Measurements from ENCODE around the gene PCSK2.

PCSK2 gene

GRCh38 chr20:17406051-17406590 lies 179.3 kb downstream of the PCSK2 start:
- no peak for DNase-seq

- DNase-seq, result no peak
These were observed 180.7 kb downstream of the PCSK2 start for GRCh38 chr20:17407550-17407949.

- no peak for DNase-seq
These were observed 190.4 kb downstream of the PCSK2 start for GRCh38 chr20:17417225-17417624.

DNA sequence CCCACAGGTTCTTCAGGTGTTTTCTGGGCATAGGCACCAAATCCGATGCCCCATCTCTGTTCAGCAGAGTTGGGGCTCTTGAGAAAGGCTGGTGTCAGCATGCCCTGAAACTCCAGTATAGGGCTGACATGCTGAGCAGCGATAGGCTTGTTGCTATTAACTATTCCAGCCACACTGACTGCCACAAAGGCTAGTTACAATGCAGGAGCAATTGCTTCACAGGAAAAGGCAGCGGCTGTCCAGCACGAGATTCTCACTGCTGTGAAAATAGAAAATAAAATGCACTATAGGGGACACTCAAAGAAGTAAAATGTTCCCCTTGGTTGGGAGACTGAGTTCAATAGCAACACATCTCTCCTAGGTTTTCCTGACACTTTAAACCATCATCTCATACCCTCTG lies 191.9 kb downstream of the PCSK2 start:
- no peak for DNase-seq

DNA sequence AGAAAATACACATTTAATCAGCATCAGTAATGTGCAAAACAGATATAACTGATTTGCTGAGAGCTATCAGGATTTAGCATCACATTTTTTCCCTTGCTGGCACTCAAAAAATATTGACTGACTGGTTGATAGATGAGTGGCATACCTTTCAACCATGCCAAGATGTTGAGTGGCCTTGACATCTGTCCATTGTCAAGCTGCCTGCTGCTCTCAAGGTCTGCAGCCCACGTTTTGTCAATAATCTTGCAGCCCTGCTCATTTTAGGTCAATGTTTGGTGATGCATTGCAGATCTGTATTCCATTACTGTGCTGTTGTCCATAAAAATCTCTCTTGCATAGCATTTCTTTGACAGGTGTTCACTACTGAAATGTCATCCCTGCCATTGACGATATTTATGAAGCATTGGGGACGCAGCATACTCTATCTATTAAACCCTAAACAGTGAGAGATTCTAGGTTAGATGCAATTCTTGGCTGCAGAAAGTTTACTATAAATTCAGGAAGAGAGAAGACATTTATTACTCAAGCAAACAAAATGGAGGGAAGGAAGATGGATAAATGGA lies 192.7 kb downstream of the PCSK2 start:
- DNase-seq, result no peak

DNA sequence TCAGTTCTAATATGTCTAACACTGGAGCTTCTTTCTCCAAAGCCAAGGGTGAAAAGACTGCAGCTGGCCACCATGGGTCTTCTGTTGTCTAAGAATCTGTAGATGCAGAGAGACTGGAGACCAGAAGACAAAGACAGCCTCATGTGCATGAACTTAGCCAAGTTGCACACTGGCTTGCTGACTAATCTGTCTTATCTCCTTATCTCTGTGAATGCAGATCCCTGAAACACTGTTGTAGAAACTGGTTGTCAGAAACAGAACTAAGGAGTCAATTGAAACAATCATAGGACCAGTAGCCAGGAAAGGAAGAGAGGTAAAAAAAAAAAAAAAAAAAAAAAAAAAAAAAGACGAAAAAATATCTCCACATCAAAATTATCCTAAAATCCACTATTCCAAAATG lies 194.7 kb downstream of the PCSK2 start:
- no peak for DNase-seq

DNA sequence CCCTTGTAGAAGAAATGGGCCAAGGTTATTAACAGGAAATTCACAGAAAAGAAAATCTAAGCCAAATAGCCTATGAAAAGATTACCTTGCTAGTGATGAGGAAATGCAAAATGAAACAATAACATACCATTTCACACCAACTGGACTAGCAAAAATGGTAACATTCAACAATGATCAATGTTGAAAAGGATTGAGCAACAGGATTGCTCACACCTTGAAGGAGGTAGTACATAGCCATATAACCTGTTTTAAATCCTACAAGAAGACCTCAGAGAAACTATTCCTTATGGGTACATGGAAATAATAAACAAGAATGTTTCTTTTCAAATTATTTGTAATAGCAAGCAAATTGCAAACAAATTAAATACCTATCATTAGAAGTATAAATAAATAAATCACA lies 196.9 kb downstream of the PCSK2 start:
- no peak for DNase-seq

GRCh38 chr20:17427638-17428037 lies 200.8 kb downstream of the PCSK2 start:
- no peak for DNase-seq

- no peak for DNase-seq
These were observed 203.5 kb downstream of the PCSK2 start for GRCh38 chr20:17430125-17430950.

DNA sequence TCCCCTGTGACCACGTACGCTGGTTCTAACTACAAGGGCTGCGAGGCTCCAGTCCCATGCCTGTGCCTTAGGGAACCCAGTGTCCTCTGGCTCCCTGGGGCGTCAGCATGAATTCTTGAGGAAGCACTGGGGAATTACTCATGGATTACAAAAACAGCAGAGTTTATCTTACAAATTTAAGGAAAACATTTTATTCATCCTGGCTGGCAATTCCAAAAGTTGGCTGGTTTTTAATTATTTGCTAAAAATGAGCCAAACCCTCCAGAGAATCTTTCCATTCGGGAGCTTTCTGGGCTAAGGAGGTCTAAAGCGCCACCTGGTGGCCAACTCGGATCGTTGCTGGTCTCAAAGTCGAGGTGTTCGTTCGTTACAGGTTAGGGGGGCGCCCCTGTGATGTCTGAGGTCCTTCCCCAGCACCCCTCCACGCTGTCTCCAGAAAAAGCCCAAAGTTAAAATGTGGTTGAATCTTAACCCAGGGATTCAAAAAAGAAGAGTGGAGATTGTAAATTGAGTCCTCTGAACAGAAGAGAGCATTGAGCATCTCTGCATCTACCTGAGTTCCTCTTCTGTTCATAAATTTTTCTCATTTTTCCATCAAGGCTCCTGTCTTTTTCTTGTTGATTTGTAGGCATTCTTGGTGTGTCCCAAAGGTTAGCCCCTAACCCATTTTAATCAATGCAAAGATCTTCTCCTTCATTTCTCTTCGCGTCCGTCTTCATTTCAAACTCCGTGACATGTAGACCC lies 205.0 kb downstream of the PCSK2 start:
- DNase-seq, result peak; percentile 78

- no peak for DNase-seq
These were observed 209.8 kb downstream of the PCSK2 start for GRCh38 chr20:17436664-17437063.

GRCh38 chr20:17437251-17437650 lies 210.4 kb downstream of the PCSK2 start:
- no peak for DNase-seq

- DNase-seq, result no peak
These were observed 211.7 kb downstream of the PCSK2 start for GRCh38 chr20:17438436-17439039.

GRCh38 chr20:17439616-17440296 lies 212.9 kb downstream of the PCSK2 start:
- DNase-seq, result no peak

DNA sequence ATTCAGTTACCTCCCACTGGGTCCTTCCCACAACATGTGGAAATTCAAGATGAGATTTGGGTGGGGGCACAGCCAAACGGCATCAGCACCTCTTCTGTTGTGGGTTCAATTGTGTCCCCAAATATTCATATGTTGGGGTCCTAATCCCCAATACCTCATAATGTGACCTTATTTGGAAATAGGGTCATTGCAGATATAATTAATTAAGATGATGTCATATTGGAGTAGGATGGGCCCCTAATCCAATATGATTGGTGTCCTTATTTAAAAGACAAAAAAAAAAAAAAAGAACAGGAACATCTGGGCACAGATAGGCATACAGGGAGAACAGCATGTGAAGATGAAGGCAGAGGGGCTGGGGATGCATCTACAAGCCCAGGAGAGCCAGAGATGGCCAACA lies 214.9 kb downstream of the PCSK2 start:
- DNase-seq, result no peak

DNA sequence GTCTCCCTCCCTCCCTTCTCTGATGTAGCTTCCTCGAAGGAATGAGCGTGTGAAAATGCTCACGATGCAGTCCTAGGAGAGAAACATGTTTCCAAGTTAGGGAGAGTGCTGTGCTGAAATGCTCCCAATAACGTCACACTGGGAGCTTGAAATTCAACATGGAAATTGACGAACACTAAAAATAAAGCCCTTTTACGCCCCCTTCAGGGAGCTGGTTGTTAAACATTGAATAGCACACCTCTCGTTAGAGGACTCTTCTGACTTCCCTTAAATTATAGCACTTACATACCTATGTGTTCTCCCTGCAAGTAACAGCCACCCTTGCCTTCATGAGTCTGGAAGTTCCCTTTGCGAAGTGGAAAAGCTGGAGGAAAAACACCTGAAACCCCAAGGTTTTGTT lies 215.7 kb downstream of the PCSK2 start:
- DNase-seq, result no peak

DNA sequence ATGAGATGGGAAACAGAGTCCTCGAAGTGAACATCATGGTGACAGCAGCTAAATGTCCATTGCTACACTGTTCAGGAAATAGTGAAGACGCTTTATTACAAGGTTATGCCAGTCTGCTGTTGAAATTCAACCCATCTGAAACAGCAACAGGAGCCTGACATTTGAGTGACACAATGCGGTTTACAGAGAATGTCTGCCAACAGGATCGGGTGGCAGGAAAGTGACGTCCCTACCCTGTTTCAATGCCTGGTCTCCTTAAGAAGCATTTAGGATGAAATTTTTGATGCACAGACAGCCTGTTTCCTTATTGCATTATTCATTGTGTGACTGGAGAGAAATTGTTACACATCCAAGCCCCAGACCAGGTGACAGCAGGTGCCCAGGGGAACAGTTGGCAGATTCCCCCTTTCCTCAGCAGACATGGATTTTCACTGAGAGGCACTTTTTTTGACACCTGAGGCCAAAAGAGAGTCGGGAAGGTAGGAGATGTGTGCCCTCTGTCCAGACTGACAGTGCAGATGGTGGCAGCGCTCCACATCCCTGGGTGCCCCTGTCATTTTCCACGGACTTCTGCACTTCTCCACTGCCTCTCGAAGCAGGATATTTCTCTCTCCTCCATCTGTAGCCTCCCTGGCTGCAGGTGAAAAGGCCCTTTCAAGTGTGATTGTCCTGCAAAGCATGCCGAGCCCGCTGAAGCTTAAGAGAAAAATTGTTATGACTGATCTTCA lies 216.5 kb downstream of the PCSK2 start:
- no peak for DNase-seq

- DNase-seq, result no peak
These were observed 217.3 kb downstream of the PCSK2 start for GRCh38 chr20:17444091-17444490.

- DNase-seq, result no peak
These were observed 218.7 kb downstream of the PCSK2 start for GRCh38 chr20:17445543-17445942.

DNA sequence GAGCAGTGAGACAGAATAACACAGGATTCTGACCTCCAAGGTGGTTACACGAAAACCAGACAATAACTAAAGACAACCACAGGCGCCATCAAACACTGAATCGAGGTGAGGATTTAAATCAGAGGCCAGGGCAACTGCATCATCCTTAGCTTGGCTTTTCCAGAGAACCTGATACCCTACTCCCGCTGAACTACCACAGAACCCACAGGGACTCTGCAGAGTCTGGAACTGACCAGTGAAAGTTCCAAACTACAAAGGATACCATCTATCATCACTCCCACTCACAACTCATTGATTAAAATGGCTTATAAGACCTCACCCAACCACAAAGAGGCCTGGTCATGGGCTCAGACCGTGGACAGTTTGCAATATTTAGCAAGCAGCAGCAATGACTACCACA lies 219.3 kb downstream of the PCSK2 start:
- no peak for DNase-seq

DNA sequence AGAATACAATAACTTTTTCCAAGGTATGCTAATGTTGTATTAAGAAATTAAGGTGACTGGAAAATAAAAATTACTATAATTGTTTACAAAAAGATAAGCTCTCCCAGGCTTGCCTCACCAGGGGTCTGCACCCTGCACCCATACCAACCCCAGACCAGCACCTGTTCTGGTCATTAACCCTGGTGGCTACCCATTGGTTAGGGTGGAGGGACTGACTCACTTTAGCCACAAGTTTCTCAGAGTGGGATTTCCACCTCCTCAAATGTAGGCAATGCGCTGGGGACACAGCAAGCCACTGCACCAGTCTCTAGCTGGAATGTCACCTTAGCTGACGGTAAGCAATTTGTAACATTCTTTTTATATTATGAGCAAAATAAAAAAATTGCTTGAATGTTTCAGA lies 221.2 kb downstream of the PCSK2 start:
- DNase-seq, result no peak

DNA sequence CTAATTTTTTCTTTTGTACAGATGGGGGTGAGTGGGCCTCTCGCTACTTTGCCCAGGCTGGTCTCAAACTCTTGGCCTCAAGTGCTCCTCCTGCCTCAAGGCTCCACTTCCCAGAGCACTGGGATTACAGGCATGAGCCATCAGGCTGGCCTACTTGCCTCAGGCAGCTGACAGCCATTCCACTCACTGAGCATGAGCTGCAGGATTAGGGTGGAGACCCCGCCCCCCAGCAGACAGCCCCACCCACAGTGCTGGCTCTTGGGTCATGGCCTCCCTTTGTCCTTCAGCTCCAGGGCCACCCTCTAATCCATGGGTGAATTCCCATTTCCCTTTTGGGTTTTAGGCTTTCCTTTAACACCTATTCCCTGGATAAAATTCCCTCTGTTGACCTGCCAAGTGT lies 222.2 kb downstream of the PCSK2 start:
- no peak for DNase-seq

Measured in activated CD8-positive, alpha-beta memory T cell treated with anti-CD3 and anti-CD28 coated beads for 24 hours (primary cell).